ENCODE data around the gene IMPDH1. TPM values are rescaled to one million over a fixed set of nuclear protein-coding genes. Genes with fewer than 3 reads are reported as not detected.

Gene IMPDH1
- total RNA-seq, 1 donor, result 54.0 TPM

- peak overlapping the region; percentile 66 for H3K4me3 ChIP-seq (ENCODE audit: low read depth, low read length)
- DNase-seq (ENCODE audit: low read depth), result peak; percentile 29
- no peak for TF ChIP-seq CTCF (IDR thresholded peaks at IDR 0.05; ENCODE audit: insufficient read depth, low read depth, low read length)
Observed at GRCh38 chr7:128405471-128406313, 4.1 kb downstream of the IMPDH1 start.

GRCh38 chr7:128404886-128405470 is 4.8 kb downstream of the IMPDH1 start:
- peak overlapping the region; percentile 66 for H3K4me3 ChIP-seq (ENCODE audit: low read depth, low read length)
- no peak for DNase-seq (ENCODE audit: low read depth)
- peak; percentile 33 for TF ChIP-seq CTCF (IDR thresholded peaks at IDR 0.05; ENCODE audit: insufficient read depth, low read depth, low read length)

GRCh38 chr7:128404143-128404681 is 5.6 kb downstream of the IMPDH1 start:
- no peak for TF ChIP-seq CTCF (IDR thresholded peaks at IDR 0.05; ENCODE audit: insufficient read depth, low read depth, low read length)
- DNase-seq (ENCODE audit: low read depth), result no peak
- H3K4me3 ChIP-seq (ENCODE audit: low read depth, low read length), result peak overlapping the region; percentile 66

- no peak overlapping the region for H3K4me3 ChIP-seq (ENCODE audit: low read depth, low read length)
- TF ChIP-seq CTCF (IDR thresholded peaks at IDR 0.05; ENCODE audit: insufficient read depth, low read depth, low read length), result no peak
- DNase-seq (ENCODE audit: low read depth), result no peak
Observed at GRCh38 chr7:128403676-128404075, 6.1 kb downstream of the IMPDH1 start.

- no peak overlapping the region for H3K4me3 ChIP-seq (ENCODE audit: low read depth, low read length)
- TF ChIP-seq CTCF (IDR thresholded peaks at IDR 0.05; ENCODE audit: insufficient read depth, low read depth, low read length), result no peak
- no peak for DNase-seq (ENCODE audit: low read depth)
Observed at GRCh38 chr7:128402356-128402755, 7.4 kb downstream of the IMPDH1 start.

GRCh38 chr7:128400566-128400965 is 9.2 kb downstream of the IMPDH1 start:
- no peak for TF ChIP-seq CTCF (IDR thresholded peaks at IDR 0.05; ENCODE audit: insufficient read depth, low read depth, low read length)
- no peak overlapping the region for H3K4me3 ChIP-seq (ENCODE audit: low read depth, low read length)
- DNase-seq (ENCODE audit: low read depth), result no peak

Data from fibroblast of villous mesenchyme (primary cell).